HepG2 (cell line): Measurements from ENCODE around the gene FBXO8. TPM values are rescaled to one million over a fixed set of nuclear protein-coding genes. Genes with fewer than 3 reads are reported as not detected.

Experiments used
- ETV5 ChIP-seq: IDR thresholded peaks from 2 replicates; pipeline ENCODE4 v1.6.1; 2018; ENCODE audit warnings: missing biosample characterization, missing genetic modification reagents, inconsistent platforms, borderline replicate concordance
- MAF1 ChIP-seq: sonication (generic); formaldehyde crosslinking; IDR thresholded peaks from 2 replicates; pipeline ENCODE4 v1.5.0; 2020; ENCODE audit warnings: missing genetic modification reagents, borderline replicate concordance
- MTF2 ChIP-seq: sonication (generic); formaldehyde crosslinking; IDR thresholded peaks from 2 replicates; pipeline ENCODE4 v1.5.0; 2020; ENCODE audit warnings: missing genetic modification reagents, borderline replicate concordance
- NFKB2 ChIP-seq: sonication (generic); formaldehyde crosslinking; IDR thresholded peaks from 2 replicates; pipeline ENCODE4 v1.4.0; 2020; ENCODE audit warnings: missing genetic modification reagents, borderline replicate concordance
- RXRA ChIP-seq: sonication (generic); formaldehyde crosslinking; IDR thresholded peaks from 2 replicates; pipeline ENCODE4 v1.5.1; 2020; ENCODE audit warnings: missing genetic modification reagents
- ZBTB40 ChIP-seq, 2 experiments: fragments of 450-650 bp in 1 of 2; sonication (generic) in 1 of 2; formaldehyde crosslinking in 1 of 2; IDR thresholded peaks; 2 replicates each; pipeline versions ENCODE4 v1.6.1 to v1.8.0; 2016 to 2022; ENCODE audit warnings: antibody characterized with exemption in 1 of 2, mild to moderate bottlenecking in 1 of 2, missing genetic modification reagents in 1 of 2
- ZNF180 ChIP-seq: sonication (generic); formaldehyde crosslinking; IDR thresholded peaks from 2 replicates; pipeline ENCODE4 v1.4.0; 2020; ENCODE audit warnings: low read depth, missing genetic modification reagents, borderline replicate concordance
- ZNF292 ChIP-seq: sonication (generic); formaldehyde crosslinking; IDR thresholded peaks from 2 replicates; pipeline ENCODE4 v1.8.1; 2022; ENCODE audit warnings: mild to moderate bottlenecking, low read depth, missing genetic modification reagents, borderline replicate concordance
- ZNF337 ChIP-seq: sonication (generic); formaldehyde crosslinking; IDR thresholded peaks from 2 replicates; pipeline ENCODE4 v1.5.1; 2020; ENCODE audit warnings: missing genetic modification reagents, low read depth, mild to moderate bottlenecking, borderline replicate concordance
- ZNF441 ChIP-seq: sonication (generic); formaldehyde crosslinking; IDR thresholded peaks from 2 replicates; pipeline ENCODE4 v1.7.0; 2021; ENCODE audit warnings: missing genetic modification reagents, borderline replicate concordance
- ZNF619 ChIP-seq: sonication (generic); formaldehyde crosslinking; IDR thresholded peaks from 2 replicates; pipeline ENCODE4 v1.4.0; 2020; ENCODE audit warnings: mild to moderate bottlenecking, missing genetic modification reagents
- polyA plus RNA-seq, 8 experiments: library from polyadenylated mRNA; depleted of rRNA in 3 of 8; stranded (reverse) in 7 of 8; unstranded in 1 of 8; fragments of >200 nt; fragmentation: Illumina TruSeq in 4 of 8; extraction: Trizol in 4 of 8; gene quantifications; 2 replicates each; pipeline versions ENCODE4 v1.2.1 to v1.2.3, GENCODE V29; 2011 to 2016; ENCODE audit warnings: low read depth in 4 of 8, missing spikeins in 1 of 8, mixed read lengths in 1 of 8; ENCODE audit not compliant: insufficient read depth in 1 of 8
- total RNA-seq, 5 experiments: library from RNA; depleted of rRNA; stranded (reverse); fragments of >200 nt; fragmentation: Illumina TruSeq; extraction: Trizol; gene quantifications; 2 replicates each; pipeline ENCODE4 v1.2.3, GENCODE V29; 2016; ENCODE audit warnings: low read depth in 1 of 5
- TF ChIP-seq, protein P1 (sequence below): IDR thresholded peaks from 2 replicates; pipeline ENCODE4 v1.6.1; 2016; ENCODE audit warnings: missing compliant biosample characterization, missing genetic modification reagents, borderline replicate concordance
- TF ChIP-seq, protein P2 (sequence below): sonication (generic); formaldehyde crosslinking; IDR thresholded peaks from 2 replicates; pipeline ENCODE4 v1.5.1; 2020; ENCODE audit warnings: missing genetic modification reagents, mild to moderate bottlenecking, borderline replicate concordance

Gene FBXO8
- total and polyA plus RNA-seq, 2 of the 13 experiments (the other 11 are each of a cell fraction or from before 2014, with no cell fraction given), result 11.7 to 15.2 TPM

GRCh38 chr4:174283507-174284471 lies at the start of gene FBXO8, which contains the start of gene CEP44 (continued):
- no peak for TF ChIP-seq ZBTB40 (IDR thresholded peaks at IDR 0.05)
- no peak; the same call in 1 of the 2 replicates for TF ChIP-seq ZBTB40 (CRISPR knock-in tag; IDR thresholded peaks at IDR 0.05)
- TF ChIP-seq, protein P1, sequence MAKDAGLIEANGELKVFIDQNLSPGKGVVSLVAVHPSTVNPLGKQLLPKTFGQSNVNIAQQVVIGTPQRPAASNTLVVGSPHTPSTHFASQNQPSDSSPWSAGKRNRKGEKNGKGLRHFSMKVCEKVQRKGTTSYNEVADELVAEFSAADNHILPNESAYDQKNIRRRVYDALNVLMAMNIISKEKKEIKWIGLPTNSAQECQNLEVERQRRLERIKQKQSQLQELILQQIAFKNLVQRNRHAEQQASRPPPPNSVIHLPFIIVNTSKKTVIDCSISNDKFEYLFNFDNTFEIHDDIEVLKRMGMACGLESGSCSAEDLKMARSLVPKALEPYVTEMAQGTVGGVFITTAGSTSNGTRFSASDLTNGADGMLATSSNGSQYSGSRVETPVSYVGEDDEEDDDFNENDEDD, result peak; percentile 91
- TF ChIP-seq ZNF180, result peak; percentile 56; the same call in 1 of the 2 replicates
- TF ChIP-seq MTF2 (CRISPR knock-in tag), result peak; percentile 82; the same call in 1 of the 2 replicates
- 0 out of 2 replicates have a peak, but pooled peaks have one; percentile 40 for TF ChIP-seq ZNF619 (CRISPR knock-in tag)
- TF ChIP-seq, protein P2, sequence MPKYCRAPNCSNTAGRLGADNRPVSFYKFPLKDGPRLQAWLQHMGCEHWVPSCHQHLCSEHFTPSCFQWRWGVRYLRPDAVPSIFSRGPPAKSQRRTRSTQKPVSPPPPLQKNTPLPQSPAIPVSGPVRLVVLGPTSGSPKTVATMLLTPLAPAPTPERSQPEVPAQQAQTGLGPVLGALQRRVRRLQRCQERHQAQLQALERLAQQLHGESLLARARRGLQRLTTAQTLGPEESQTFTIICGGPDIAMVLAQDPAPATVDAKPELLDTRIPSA, result no peak
- no peak; the same call in 1 of the 2 replicates for TF ChIP-seq ZNF292 (CRISPR knock-in tag)
- TF ChIP-seq RXRA, result no peak
- TF ChIP-seq MAF1, result 0 out of 2 replicates have a peak, but pooled peaks have one; percentile 63
- TF ChIP-seq ETV5 (CRISPR knock-in tag), result 0 out of 2 replicates have a peak, but pooled peaks have one; percentile 6
- peak; percentile 50; the same call in 1 of the 2 replicates for TF ChIP-seq ZNF441 (CRISPR knock-in tag)
- TF ChIP-seq NFKB2 (CRISPR knock-in tag), result peak; percentile 57; the same call in 1 of the 2 replicates
- no peak for TF ChIP-seq ZNF337
